Measurements from ENCODE around the gene ANKRD12.
"Not testable (repeated sequence)": the region's sequence is repeated elsewhere in the genome, so short reads cannot be mapped to it uniquely, and the experiment has no call there.

The ANKRD12 gene

GRCh38 chr18:9140381-9140780 lies 3.8 kb downstream of the ANKRD12 start:
- Histone ChIP-seq H3K27me3 (ENCODE audit: low read depth) (no peaks in the 10 kb centered on the region), H3K4me1 (peaks cover 38% of the 10 kb centered on the region), H3K36me3 (replicated peaks) (no peaks in the 10 kb centered on the region), H3K9me3 (no peaks in the 10 kb centered on the region), H3K4me3 (no peak overlapping the region; the same call in 1 of the 2 replicates)
- DNase-seq (ENCODE audit: low spot score in 2 of 2), result no peak
- in situ Hi-C loops (cut with MboI; ENCODE audit: low sequenced_read_pairs), result no loop called here

GRCh38 chr18:9140984-9141383 lies 4.4 kb downstream of the ANKRD12 start:
- Histone ChIP-seq H3K4me1 (peaks cover 37% of the 10 kb centered on the region), H3K9me3 (no peaks in the 10 kb centered on the region), H3K36me3 (replicated peaks) (no peaks in the 10 kb centered on the region), H3K27me3 (ENCODE audit: low read depth) (no peaks in the 10 kb centered on the region), H3K4me3 (no peak overlapping the region)
- in situ Hi-C loops (cut with MboI; ENCODE audit: low sequenced_read_pairs), result no loop called here
- no peak for DNase-seq (ENCODE audit: low spot score in 2 of 2)

- H3K27me3 ChIP-seq (ENCODE audit: low read depth), result no peaks in the 10 kb centered on the region
- in situ Hi-C loops (cut with MboI; ENCODE audit: low sequenced_read_pairs), result no loop called here
- H3K4me3 ChIP-seq, result no peak overlapping the region
- H3K9me3 ChIP-seq, result no peaks in the 10 kb centered on the region
- no peaks in the 10 kb centered on the region for H3K36me3 ChIP-seq (replicated peaks)
- no peak for DNase-seq (ENCODE audit: low spot score in 2 of 2)
- H3K4me1 ChIP-seq, result peaks cover 12% of the 10 kb centered on the region
Measured at GRCh38 chr18:9146224-9146623, 9.6 kb downstream of the ANKRD12 start.

GRCh38 chr18:9147440-9148202 lies 11.0 kb downstream of the ANKRD12 start:
- Histone ChIP-seq H3K9me3 (no peaks in the 10 kb centered on the region), H3K36me3 (replicated peaks) (no peaks in the 10 kb centered on the region; the same call in 1 of the 2 replicates), H3K4me1 (no peaks in the 10 kb centered on the region; the same call in 1 of the 2 replicates), H3K27me3 (ENCODE audit: low read depth) (no peaks in the 10 kb centered on the region), H3K4me3 (no peak overlapping the region)
- peak; percentile 49 to 73 for DNase-seq (ENCODE audit: low spot score in 2 of 2)
- in situ Hi-C loops (cut with MboI; ENCODE audit: low sequenced_read_pairs), result no loop called here

- no peaks in the 10 kb centered on the region; the same call in 1 of the 2 replicates for H3K36me3 ChIP-seq (replicated peaks)
- no peaks in the 10 kb centered on the region; the same call in 1 of the 2 replicates for H3K4me1 ChIP-seq
- H3K4me3 ChIP-seq, result no peak overlapping the region
- in situ Hi-C loops (cut with MboI; ENCODE audit: low sequenced_read_pairs), result no loop called here
- no peak for DNase-seq (ENCODE audit: low spot score in 2 of 2)
- H3K27me3 ChIP-seq (ENCODE audit: low read depth), result no peaks in the 10 kb centered on the region
- H3K9me3 ChIP-seq, result no peaks in the 10 kb centered on the region
Measured at GRCh38 chr18:9148203-9148552, 11.6 kb downstream of the ANKRD12 start.

- Histone ChIP-seq H3K4me1 (no peaks in the 10 kb centered on the region), H3K9me3 (no peaks in the 10 kb centered on the region), H3K36me3 (replicated peaks) (no peaks in the 10 kb centered on the region; the same call in 1 of the 2 replicates), H3K4me3 (no peak overlapping the region), H3K27me3 (ENCODE audit: low read depth) (no peaks in the 10 kb centered on the region)
- DNase-seq (ENCODE audit: low spot score in 2 of 2), result no peak
- in situ Hi-C loops (cut with MboI; ENCODE audit: low sequenced_read_pairs), result no loop called here
Measured at GRCh38 chr18:9150121-9150520, 13.5 kb downstream of the ANKRD12 start.

GRCh38 chr18:9153256-9153655 lies 16.7 kb downstream of the ANKRD12 start:
- H3K4me3 ChIP-seq, result no peak overlapping the region
- H3K27me3 ChIP-seq (ENCODE audit: low read depth), result no peaks in the 10 kb centered on the region
- H3K36me3 ChIP-seq (replicated peaks), result no peaks in the 10 kb centered on the region; the same call in 1 of the 2 replicates
- no peaks in the 10 kb centered on the region for H3K4me1 ChIP-seq
- H3K9me3 ChIP-seq, result no peaks in the 10 kb centered on the region
- DNase-seq (ENCODE audit: low spot score in 2 of 2), result no peak
- in situ Hi-C loops (cut with MboI; ENCODE audit: low sequenced_read_pairs), result no loop called here

- in situ Hi-C loops (cut with MboI; ENCODE audit: low sequenced_read_pairs), result no loop called here
- H3K4me3 ChIP-seq, result no peak overlapping the region
- no peaks in the 10 kb centered on the region for H3K36me3 ChIP-seq (replicated peaks)
- no peak for DNase-seq (ENCODE audit: low spot score in 2 of 2)
- H3K4me1 ChIP-seq, result no peaks in the 10 kb centered on the region
- no peaks in the 10 kb centered on the region for H3K9me3 ChIP-seq
- H3K27me3 ChIP-seq (ENCODE audit: low read depth), result no peaks in the 10 kb centered on the region
Measured at GRCh38 chr18:9156604-9157249, 20.1 kb downstream of the ANKRD12 start.

- DNase-seq (ENCODE audit: low spot score in 2 of 2), result no peak
- no peaks in the 10 kb centered on the region for H3K27me3 ChIP-seq (ENCODE audit: low read depth)
- H3K4me1 ChIP-seq, result no peaks in the 10 kb centered on the region
- no peaks in the 10 kb centered on the region for H3K36me3 ChIP-seq (replicated peaks)
- no peak overlapping the region for H3K4me3 ChIP-seq
- in situ Hi-C loops (cut with MboI; ENCODE audit: low sequenced_read_pairs), result no loop called here
- H3K9me3 ChIP-seq, result no peaks in the 10 kb centered on the region
Measured at GRCh38 chr18:9157806-9158205, 21.2 kb downstream of the ANKRD12 start.

GRCh38 chr18:9160014-9160413 lies 23.4 kb downstream of the ANKRD12 start:
- in situ Hi-C loops (cut with MboI; ENCODE audit: low sequenced_read_pairs), result no loop called here
- no peak for DNase-seq (ENCODE audit: low spot score in 2 of 2)
- H3K36me3 ChIP-seq (replicated peaks), result no peaks in the 10 kb centered on the region

GRCh38 chr18:9162663-9163062 lies 26.1 kb downstream of the ANKRD12 start:
- H3K9me3 ChIP-seq; H3K4me1 ChIP-seq; H3K27me3 ChIP-seq (ENCODE audit: low read depth); DNase-seq (ENCODE audit: low spot score in 2 of 2); H3K36me3 ChIP-seq (replicated peaks); in situ Hi-C loops (cut with MboI; ENCODE audit: low sequenced_read_pairs); H3K4me3 ChIP-seq: not testable (repeated sequence)

More at GRCh38 chr18:9160014-9160413, 23.4 kb downstream of the ANKRD12 start:
- H3K9me3 ChIP-seq, result no peaks in the 10 kb centered on the region
- no peaks in the 10 kb centered on the region for H3K27me3 ChIP-seq (ENCODE audit: low read depth)
- H3K4me1 ChIP-seq, result peaks cover 4% of the 10 kb centered on the region; the same call in 1 of the 2 replicates
- no peak overlapping the region for H3K4me3 ChIP-seq

- H3K27me3 ChIP-seq (ENCODE audit: low read depth); in situ Hi-C loops (cut with MboI; ENCODE audit: low sequenced_read_pairs); H3K9me3 ChIP-seq; H3K36me3 ChIP-seq (replicated peaks); DNase-seq (ENCODE audit: low spot score in 2 of 2); H3K4me1 ChIP-seq; H3K4me3 ChIP-seq: not testable (repeated sequence)
Measured at GRCh38 chr18:9164149-9164548, 27.6 kb downstream of the ANKRD12 start.

GRCh38 chr18:9165883-9166282 lies 29.3 kb downstream of the ANKRD12 start:
- H3K4me3 ChIP-seq; in situ Hi-C loops (cut with MboI; ENCODE audit: low sequenced_read_pairs); H3K4me1 ChIP-seq; H3K36me3 ChIP-seq (replicated peaks); DNase-seq (ENCODE audit: low spot score in 2 of 2); H3K27me3 ChIP-seq (ENCODE audit: low read depth); H3K9me3 ChIP-seq: not testable (repeated sequence)

- DNase-seq (ENCODE audit: low spot score in 2 of 2); H3K4me1 ChIP-seq; H3K4me3 ChIP-seq; H3K27me3 ChIP-seq (ENCODE audit: low read depth); H3K9me3 ChIP-seq; H3K36me3 ChIP-seq (replicated peaks); in situ Hi-C loops (cut with MboI; ENCODE audit: low sequenced_read_pairs): not testable (repeated sequence)
Measured at GRCh38 chr18:9169515-9169914, 32.9 kb downstream of the ANKRD12 start.

Data from HAP-1 (cell line).